ENCODE data around the gene ERC2. TPM values are rescaled to one million over a fixed set of nuclear protein-coding genes. Genes with fewer than 3 reads are reported as not detected.

The ERC2 gene
- total and polyA plus RNA-seq, 2 of the 8 experiments (the other 6 are each of a cell fraction or from before 2014, with no cell fraction given), result 16.4 to 22.8 TPM

GRCh38 chr3:55597641-55598040, 870.6 kb downstream of the ERC2 start:
- Histone ChIP-seq H2BK20ac (ENCODE audit: low read length) (no peak overlapping the region), H3K36me3 (ENCODE audit: control insufficient read depth in 2 of 4, insufficient read depth in 4 of 4, low read length in 3 of 4) (no peaks in the 10 kb centered on the region), H3K4me3 (ENCODE audit: extremely low read depth in 1 of 4, insufficient read depth in 2 of 4, low read depth in 3 of 4, low read length in 4 of 4) (no peak overlapping the region), H2BK5ac (ENCODE audit: low read depth, low read length) (no peak overlapping the region), H4K20me1 (replicated peaks in 1 of 2; ENCODE audit: control insufficient read depth in 1 of 2, insufficient read depth in 2 of 2, low read length in 2 of 2) (no peaks in the 10 kb centered on the region), H2BK15ac (ENCODE audit: low read length) (0 out of 2 replicates have a peak overlapping the region, but pooled peaks have one; percentile 83), H3K23me2 (ENCODE audit: low read depth, low read length) (no peaks in the 10 kb centered on the region), H3K4me2 (ENCODE audit: insufficient read depth in 1 of 2, low read depth in 2 of 2, low read length in 2 of 2) (no peak overlapping the region), H3K4ac (replicated peaks; ENCODE audit: insufficient read length, low read depth, low read length) (no peak overlapping the region), H3K9ac (replicated peaks in 1 of 4; ENCODE audit: extremely low read depth in 1 of 4, low read depth in 3 of 4, low read length in 3 of 4) (no peak overlapping the region), H3K18ac (ENCODE audit: extremely low read depth, low read length) (no peak overlapping the region), H3K4me1 (replicated peaks in 1 of 4; ENCODE audit: control insufficient read depth in 3 of 4, insufficient read depth in 4 of 4, low read length in 3 of 4) (peaks cover 4 to 6% (median 5%) of the 10 kb centered on the region in 4 experiments; a peak in 6 of 7 replicates), H3K27me3 (replicated peaks in 1 of 4; ENCODE audit: control insufficient read depth in 3 of 4, extremely low read depth in 1 of 4, insufficient read depth in 3 of 4, low read length in 3 of 4) (no peaks in the 10 kb centered on the region), H4K5ac (ENCODE audit: insufficient read length, low read depth, low read length) (no peak overlapping the region), H3K79me1 (ENCODE audit: low read depth, low read length) (no peaks in the 10 kb centered on the region), H2BK120ac (replicated peaks; ENCODE audit: low read depth, low read length) (no peak overlapping the region), H3K79me2 (ENCODE audit: control insufficient read depth in 1 of 2, insufficient read depth in 2 of 2, low read length in 2 of 2) (no peaks in the 10 kb centered on the region), H2BK12ac (ENCODE audit: low read depth, low read length) (no peak overlapping the region), H3K56ac (replicated peaks; ENCODE audit: insufficient read length, low read depth, low read length) (no peak overlapping the region), H2AK5ac (ENCODE audit: low read depth, low read length) (no peak overlapping the region), H3K9me3 (ENCODE audit: insufficient read depth in 2 of 2, low read depth in 1 of 2, low read length in 1 of 2) (no peaks in the 10 kb centered on the region), H4K91ac (replicated peaks; ENCODE audit: insufficient read length, low read length) (no peak overlapping the region), H3K23ac (ENCODE audit: insufficient read length) (no peak overlapping the region), H3K14ac (ENCODE audit: insufficient read length) (no peak overlapping the region), H4K8ac (ENCODE audit: extremely low read depth, insufficient read depth, low read length) (no peak overlapping the region), H3K27ac (ENCODE audit: low read depth, low read length) (no peak overlapping the region), H2AFZ (ENCODE audit: low read length) (no peak overlapping the region)
- CTCF ChIA-PET (ENCODE audit: partially characterized antibody), result no interaction called here
- FAIRE-seq, result no peak
- 89% methylated on average over 4 of the region's 4 CpGs; no CpG with 5 or more reads in 1 of the 2 experiments for WGBS, 2 experiments (ENCODE audit: extremely low coverage in 1 of 2, insufficient coverage in 1 of 2, insufficient read length in 1 of 2, insufficient replicate concordance in 2 of 2, low coverage in 1 of 2, low lambda C conversion rate in 2 of 2, missing lambda C conversion rate in 1 of 2)
- DNase-seq (ENCODE audit: low read depth in 1 of 2, low spot score in 2 of 2), result no peak
- POLR2A ChIA-PET (ENCODE audit: partially characterized antibody), result no interaction called here
- no peak for TF ChIP-seq ATF3 (IDR thresholded peaks at IDR 0.05; ENCODE audit: insufficient read depth, low read depth, low read length)
- no peak for TF ChIP-seq CTCF (IDR thresholded peaks at IDR 0.05; ENCODE audit: control extremely low read depth in 1 of 3, insufficient read depth in 1 of 3, low read depth in 1 of 3, low read length in 3 of 3)
- TF ChIP-seq BCL11A (IDR thresholded peaks at IDR 0.05; ENCODE audit: low read depth in 2 of 2, low read length in 2 of 2), result no peak
- no peak for TF ChIP-seq RAD21 (IDR thresholded peaks at IDR 0.05 in 1 of 2, conservative IDR thresholded peaks at IDR 0.05 in 1 of 2; ENCODE audit: low read depth in 2 of 2, low read length in 2 of 2)
- no peak for TF ChIP-seq HDAC2 (IDR thresholded peaks at IDR 0.05; ENCODE audit: borderline replicate concordance in 1 of 2, low read depth in 2 of 2, low read length in 2 of 2)
- TF ChIP-seq SIN3A (conservative IDR thresholded peaks at IDR 0.05 in 1 of 2, IDR thresholded peaks at IDR 0.05 in 1 of 2; ENCODE audit: low read depth in 1 of 2, low read length in 2 of 2), result no peak
- no peak for TF ChIP-seq TAF7 (optimal IDR thresholded peaks at IDR 0.05; ENCODE audit: borderline replicate concordance, low read depth, low read length)

Measured in H1 (cell line).